K562 (cell line): ENCODE results near the gene DMAC2L. TPM values are rescaled to one million over a fixed set of nuclear protein-coding genes. Genes with fewer than 3 reads are reported as not detected.

Experiments used
- ARID3B ChIP-seq: fragments of 250-450 bp; sonication (Bioruptor Pico); IDR thresholded peaks from 2 replicates; pipeline ENCODE4 v1.4.0; 2020; ENCODE audit warnings: borderline replicate concordance
- ATF1 ChIP-seq, 2 experiments: fragments of 450-650 bp in 1 of 2; IDR thresholded peaks; 2 replicates each; pipeline ENCODE4 v1.6.1; 2016; ENCODE audit warnings: missing compliant biosample characterization in 1 of 2, missing genetic modification characterization in 1 of 2
- BCOR ChIP-seq: fragments of 450-650 bp; IDR thresholded peaks from 2 replicates; pipeline ENCODE4 v1.6.1; 2016
- BDP1 ChIP-seq: IDR thresholded peaks from 3 replicates; pipeline ENCODE4 v1.6.1; 2011; ENCODE audit not compliant: insufficient read length, insufficient read depth
- ETV1 ChIP-seq: fragments of 450-650 bp; conservative IDR thresholded peaks from 2 replicates; pipeline ENCODE4 v1.6.1; 2016; ENCODE audit warnings: missing genetic modification characterization, control low read depth, low read depth, missing compliant biosample characterization
- HMGXB4 ChIP-seq: sonication (generic); formaldehyde crosslinking; IDR thresholded peaks from 2 replicates; pipeline ENCODE4 v1.8.1; 2023; ENCODE audit warnings: mild to moderate bottlenecking, missing genetic modification reagents
- KAT2B ChIP-seq: IDR thresholded peaks from one replicate; pipeline ENCODE4 v1.6.1; 2012; ENCODE audit warnings: low read depth, mild to moderate bottlenecking, control low read depth, inconsistent platforms, low read length, moderate library complexity
- KLF16 ChIP-seq: IDR thresholded peaks from 2 replicates; pipeline ENCODE4 v1.6.1; 2016; ENCODE audit warnings: antibody characterized with exemption
- MECOM ChIP-seq: fragments of 250-450 bp; sonication (Bioruptor Pico); IDR thresholded peaks from 2 replicates; pipeline ENCODE4 v1.8.0; 2022; ENCODE audit warnings: inconsistent platforms
- MITF ChIP-seq: IDR thresholded peaks from 2 replicates; pipeline ENCODE4 v1.6.1; 2014; ENCODE audit warnings: antibody characterized with exemption
- MTA2 ChIP-seq: fragments of 450-650 bp; IDR thresholded peaks from 2 replicates; pipeline ENCODE4 v1.6.1; 2016; ENCODE audit warnings: low read depth
- RB1 ChIP-seq: fragments of 450-650 bp; IDR thresholded peaks from 2 replicates; pipeline ENCODE4 v1.6.1; 2017; ENCODE audit warnings: low read depth, mild to moderate bottlenecking
- RBM25 ChIP-seq: fragments of 200-400 bp; formaldehyde crosslinking; IDR thresholded peaks from 2 replicates; pipeline ENCODE4 v1.6.1; 2018; ENCODE audit warnings: low read length, low read depth, moderate library complexity; ENCODE audit not compliant: severe bottlenecking
- RNF2 ChIP-seq: sonication (generic); IDR thresholded peaks from 2 replicates; pipeline ENCODE4 v1.6.1; 2016
- SNIP1 ChIP-seq: fragments of 450-650 bp; IDR thresholded peaks from 2 replicates; pipeline ENCODE4 v1.7.1; 2017; ENCODE audit warnings: low read depth, mild to moderate bottlenecking
- SRSF9 ChIP-seq: fragments of 200-400 bp; formaldehyde crosslinking; IDR thresholded peaks from 2 replicates; pipeline ENCODE4 v1.6.1; 2017; ENCODE audit warnings: low read depth, low read length, borderline replicate concordance
- STAT5A ChIP-seq: IDR thresholded peaks from 2 replicates; pipeline ENCODE4 v1.6.1; 2012; ENCODE audit warnings: low read length, inconsistent platforms, borderline replicate concordance
- THAP12 ChIP-seq: fragments of 250-450 bp; sonication (Bioruptor Pico); IDR thresholded peaks from 2 replicates; pipeline ENCODE4 v1.9.0; 2021; ENCODE audit warnings: mild to moderate bottlenecking, inconsistent platforms
- ZBTB8A ChIP-seq: fragments of 450-650 bp; IDR thresholded peaks from 2 replicates; pipeline ENCODE4 v1.6.1; 2018; ENCODE audit warnings: mild to moderate bottlenecking, moderate library complexity; ENCODE audit not compliant: partially characterized antibody
- ZNF277 ChIP-seq: fragments of 250-450 bp; sonication (Bioruptor Pico); IDR thresholded peaks from 2 replicates; pipeline ENCODE4 v1.8.0; 2022; ENCODE audit warnings: inconsistent platforms, mild to moderate bottlenecking, moderate library complexity, borderline replicate concordance
- ZNF695 ChIP-seq: fragments of 450-650 bp; formaldehyde crosslinking; IDR thresholded peaks from 2 replicates; pipeline ENCODE4 v1.4.0; 2020; ENCODE audit warnings: mild to moderate bottlenecking, moderate library complexity
- ZNF75A ChIP-seq: fragments of 450-650 bp; formaldehyde crosslinking; IDR thresholded peaks from 2 replicates; pipeline ENCODE4 v1.4.0; 2020; ENCODE audit warnings: mild to moderate bottlenecking
- polyA plus RNA-seq, 8 experiments: library from polyadenylated mRNA; depleted of rRNA in 4 of 8; stranded (reverse) in 5 of 8; unstranded in 3 of 8; fragments of >200 nt; fragmentation: Nextera tagmentation in 2 of 8; fragmentation: Illumina TruSeq in 1 of 8; extraction: Ambion mirVana in 2 of 8; extraction: Trizol in 1 of 8; gene quantifications; 2 replicates each; pipeline versions ENCODE4 v1.2.1 to v1.2.3, GENCODE V29; 2011 to 2014; ENCODE audit warnings: inconsistent platforms in 1 of 8, missing spikeins in 1 of 8
- total RNA-seq, 7 experiments: library from RNA; depleted of rRNA in 6 of 7; stranded (reverse); fragments of >200 nt in 6 of 7; fragmentation: Illumina TruSeq in 2 of 7; extraction: Trizol in 2 of 7; gene quantifications; 2 replicates each; pipeline versions ENCODE4 v1.2.1 to v1.2.3, GENCODE V29; 2011 to 2021; ENCODE audit warnings: low replicate concordance in 1 of 7

DMAC2L gene
- total and polyA plus RNA-seq, 9 of the 15 experiments (the other 6 are each of a cell fraction or from before 2014, with no cell fraction given), result 4.0 to 37.2 (median 9.3) TPM

GRCh38 chr14:50321009-50321660 is 9.0 kb downstream of the DMAC2L start (continued):
- no peak for TF ChIP-seq RBM25
- TF ChIP-seq SNIP1, result no peak
- TF ChIP-seq MITF, result no peak
- TF ChIP-seq MTA2, result no peak
- TF ChIP-seq ARID3B, result no peak
- TF ChIP-seq HMGXB4 (CRISPR knock-in tag), result no peak
- no peak for TF ChIP-seq RNF2
- TF ChIP-seq BDP1, result no peak
- TF ChIP-seq ZBTB8A, result no peak
- TF ChIP-seq ZNF277, result no peak
- no peak for TF ChIP-seq ATF1 (CRISPR knock-in tag; IDR thresholded peaks at IDR 0.05)
- peak; percentile 58; the same call in 1 of the 2 replicates for TF ChIP-seq ATF1 (tag; IDR thresholded peaks at IDR 0.05)
- TF ChIP-seq THAP12 (CRISPR knock-in tag), result no peak
- no peak for TF ChIP-seq KLF16
- TF ChIP-seq RB1, result no peak; the same call in 1 of the 2 replicates
- TF ChIP-seq STAT5A, result no peak
- TF ChIP-seq MECOM (CRISPR knock-in tag), result no peak
- no peak for TF ChIP-seq SRSF9
- TF ChIP-seq ZNF695 (CRISPR knock-in tag), result no peak
- no peak for TF ChIP-seq KAT2B
- peak; percentile 86 for TF ChIP-seq ETV1 (tag)
- no peak for TF ChIP-seq ZNF75A (CRISPR knock-in tag)
- TF ChIP-seq BCOR, result no peak
